Measurements from ENCODE around the gene GPR63.

- TF ChIP-seq CTCF (conservative IDR thresholded peaks at IDR 0.05 in 1 of 2, IDR thresholded peaks at IDR 0.05 in 1 of 2; ENCODE audit: low read depth in 1 of 2, low read length in 2 of 2): no peak
- TF ChIP-seq EZH2 (IDR thresholded peaks at IDR 0.05; ENCODE audit: low read length, missing control alignments): no peak
Measured at GRCh38 chr6:96853083-96853482, 15.8 kb upstream of the GPR63 start.

Measured in fibroblast of lung (primary cell).